BJ (cell line): ENCODE results near the gene VTA1. TPM values are rescaled to one million over a fixed set of nuclear protein-coding genes. Genes with fewer than 3 reads are reported as not detected.
"Not testable (repeated sequence)": the region's sequence is repeated elsewhere in the genome, so short reads cannot be mapped to it uniquely, and the experiment has no call there.

ENCODE experiments used
- CTCF ChIA-PET: fragments of 350-600 bp; formaldehyde crosslinking; extraction: SDS; loops from one replicate; lab custom pipeline; 2021; ENCODE audit warnings: antibody characterized with exemption, inconsistent platforms; lab: Yijun Ruan, JAX
- POLR2A ChIA-PET: fragments of 300-600 bp; sonication (Branson Sonifier 250); formaldehyde crosslinking; extraction: SDS; loops from one replicate; lab custom pipeline; 2021; ENCODE audit warnings: antibody characterized with exemption; lab: Charles Lee
- DNase-seq: peaks from one replicate; pipeline ENCODE4 v3.0.0-alpha.2; 2011; ENCODE audit warnings: low read depth
- H3K27me3 ChIP-seq: 2 replicates; pipeline ENCODE4 v1.6.0; 2011; ENCODE audit warnings: low read length; ENCODE audit not compliant: control insufficient read depth, insufficient read depth
- H3K36me3 ChIP-seq: 2 replicates; pipeline ENCODE4 v1.5.1; 2011; ENCODE audit warnings: low read length; ENCODE audit not compliant: control insufficient read depth, insufficient read depth
- H3K4me3 ChIP-seq: 2 replicates; pipeline ENCODE4 v1.5.1; 2011; ENCODE audit warnings: low read depth, mild to moderate bottlenecking, control low read depth, low read length
- polyA plus RNA-seq: library from polyadenylated mRNA; depleted of rRNA; stranded (reverse); fragments of >200 nt; gene quantifications from 2 replicates; pipeline ENCODE4 v1.2.3, GENCODE V29; 2011
- TF ChIP-seq, protein P1 (sequence below): IDR thresholded peaks from 2 replicates; pipeline ENCODE4 v1.5.1; 2011; ENCODE audit warnings: low read depth, mild to moderate bottlenecking, control low read depth, inconsistent platforms, low read length, moderate library complexity; ENCODE audit not compliant: insufficient read depth

VTA1 gene
- polyA plus RNA-seq, 1 experiment, result 66.7 TPM

DNA sequence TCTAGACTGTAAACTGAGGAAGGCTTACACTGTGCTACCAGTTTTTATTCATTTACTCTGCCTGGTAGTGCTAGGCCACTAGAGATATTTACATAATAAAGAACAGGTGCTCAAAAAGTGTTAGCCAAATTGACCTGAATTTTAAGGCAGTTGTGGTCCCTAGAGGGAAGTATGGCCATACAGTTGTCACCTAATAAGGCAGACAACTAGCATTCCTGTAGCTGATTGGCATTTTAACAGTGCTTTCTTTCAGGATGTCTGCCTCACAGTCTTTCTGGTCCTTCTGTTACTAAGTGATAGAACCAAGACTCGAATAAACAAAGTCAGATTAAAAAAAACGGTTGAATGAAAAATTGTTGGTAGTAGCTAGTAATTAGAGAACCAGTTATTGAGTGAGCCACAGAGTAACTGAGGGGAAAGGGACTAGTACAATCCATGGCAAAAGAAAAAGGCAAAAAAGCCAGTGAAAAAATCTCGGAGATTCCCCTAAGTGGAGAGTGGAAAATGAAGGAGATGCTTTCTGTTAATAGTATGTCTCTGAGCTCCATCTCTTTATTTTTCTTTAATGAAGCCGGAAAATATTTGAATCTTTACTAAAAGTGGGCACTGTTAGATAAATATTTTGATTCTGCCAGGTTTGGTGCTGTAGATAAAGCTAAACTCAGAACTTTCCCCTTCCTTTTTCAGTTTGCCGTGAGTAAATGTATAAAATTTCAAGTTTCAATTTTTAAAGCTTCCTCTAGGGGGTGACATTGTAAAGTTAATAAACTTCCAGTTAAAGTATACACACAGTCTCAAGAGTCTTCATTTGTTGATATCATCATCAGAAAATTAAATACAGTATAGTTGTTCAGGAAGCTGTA is 9.1 kb downstream of the VTA1 start:
- ChIA-PET CTCF (interaction anchor here (0.6 to 3.0 kb wide), 16 partner anchors 9 to 449 kb away, joined by 3 to 15 read pairs (median 6); partner anchors contain the start of genes NMBR and VTA1), POLR2A (no interaction called here)
- no peak for DNase-seq
- Histone ChIP-seq H3K4me3 (no peak overlapping the region), H3K36me3 (no peaks in the 10 kb centered on the region), H3K27me3 (no peaks in the 10 kb centered on the region)
- TF ChIP-seq, protein P1, sequence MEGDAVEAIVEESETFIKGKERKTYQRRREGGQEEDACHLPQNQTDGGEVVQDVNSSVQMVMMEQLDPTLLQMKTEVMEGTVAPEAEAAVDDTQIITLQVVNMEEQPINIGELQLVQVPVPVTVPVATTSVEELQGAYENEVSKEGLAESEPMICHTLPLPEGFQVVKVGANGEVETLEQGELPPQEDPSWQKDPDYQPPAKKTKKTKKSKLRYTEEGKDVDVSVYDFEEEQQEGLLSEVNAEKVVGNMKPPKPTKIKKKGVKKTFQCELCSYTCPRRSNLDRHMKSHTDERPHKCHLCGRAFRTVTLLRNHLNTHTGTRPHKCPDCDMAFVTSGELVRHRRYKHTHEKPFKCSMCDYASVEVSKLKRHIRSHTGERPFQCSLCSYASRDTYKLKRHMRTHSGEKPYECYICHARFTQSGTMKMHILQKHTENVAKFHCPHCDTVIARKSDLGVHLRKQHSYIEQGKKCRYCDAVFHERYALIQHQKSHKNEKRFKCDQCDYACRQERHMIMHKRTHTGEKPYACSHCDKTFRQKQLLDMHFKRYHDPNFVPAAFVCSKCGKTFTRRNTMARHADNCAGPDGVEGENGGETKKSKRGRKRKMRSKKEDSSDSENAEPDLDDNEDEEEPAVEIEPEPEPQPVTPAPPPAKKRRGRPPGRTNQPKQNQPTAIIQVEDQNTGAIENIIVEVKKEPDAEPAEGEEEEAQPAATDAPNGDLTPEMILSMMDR, result peak; percentile 27

DNA sequence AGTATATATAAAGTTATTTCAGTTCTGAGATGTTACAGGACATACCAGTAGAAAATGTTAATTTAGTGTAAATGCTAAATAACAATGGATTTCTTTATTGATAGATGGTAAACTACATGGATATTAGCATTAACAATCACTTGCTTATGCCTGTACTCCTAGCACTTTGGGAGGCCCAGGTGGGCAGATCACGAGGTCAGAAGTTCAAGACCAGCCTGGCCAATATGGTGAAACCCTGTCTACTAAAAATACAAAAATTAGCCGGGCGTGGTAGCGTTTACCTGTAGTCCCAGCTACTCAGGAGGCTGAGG is 9.7 kb downstream of the VTA1 start:
- H3K36me3 ChIP-seq, POLR2A ChIA-PET, DNase-seq, H3K4me3 ChIP-seq, H3K27me3 ChIP-seq: not testable (repeated sequence)
- CTCF ChIA-PET, result interaction anchor here (0.6 to 3.0 kb wide), 15 partner anchors 8 to 450 kb away, joined by 3 to 15 read pairs (median 6); partner anchors contain the start of genes NMBR and VTA1

DNA sequence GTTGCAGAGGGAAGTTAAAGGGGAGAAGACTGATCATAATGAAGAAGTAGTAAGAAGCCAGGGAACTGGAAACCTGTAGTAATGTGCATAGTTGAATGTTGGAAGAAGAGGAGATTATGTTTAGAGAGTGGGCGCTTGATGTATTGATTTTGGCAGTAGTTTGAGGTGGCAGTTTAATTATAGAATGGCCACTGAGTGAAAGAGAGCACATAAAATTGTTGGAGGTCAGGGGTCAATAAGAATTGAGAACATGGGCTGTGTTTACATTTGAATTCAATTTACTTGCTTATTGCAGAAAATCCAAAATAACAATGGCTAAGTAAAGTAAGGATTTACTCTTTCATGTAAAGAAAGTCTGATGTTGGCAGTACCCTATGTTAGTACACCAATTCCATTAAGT is 15.7 kb downstream of the VTA1 start:
- CTCF ChIA-PET, result interaction anchor here (1.1 to 1.6 kb wide), 2 partner anchors 35 to 43 kb away, joined by 3 to 4 read pairs; no protein-coding TSS in a partner anchor

DNA sequence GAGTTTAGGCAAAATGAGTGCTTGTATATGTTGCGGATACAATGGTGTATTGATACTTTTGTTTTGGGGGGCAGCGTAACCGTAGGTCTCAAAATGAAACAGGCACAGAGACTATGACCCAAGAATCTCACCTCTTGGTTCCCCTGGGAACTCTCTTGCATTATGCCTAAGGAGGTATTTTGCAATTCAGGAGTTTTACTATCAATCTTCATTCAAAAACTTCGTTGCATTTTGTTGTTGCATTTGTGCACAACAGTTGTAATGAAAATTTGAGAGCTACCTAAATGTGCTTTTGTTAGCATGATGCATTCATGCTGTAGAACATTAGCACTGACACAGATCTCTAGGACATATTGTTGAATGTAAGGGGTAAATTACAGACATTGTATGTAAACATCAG is 18.2 kb downstream of the VTA1 start:
- H3K27me3 ChIP-seq, result no peaks in the 10 kb centered on the region
- no peak overlapping the region for H3K4me3 ChIP-seq
- DNase-seq, result no peak
- POLR2A ChIA-PET, result no interaction called here
- CTCF ChIA-PET, result interaction anchor here (2.3 kb wide), 1 partner anchor 9 kb away, joined by 15 read pairs; no protein-coding TSS in a partner anchor
- H3K36me3 ChIP-seq, result peaks cover 1% of the 10 kb centered on the region
- TF ChIP-seq, protein P1, result no peak

More for the DNA sequence above, 15.7 kb downstream of the VTA1 start:
- Histone ChIP-seq H3K27me3 (no peaks in the 10 kb centered on the region), H3K4me3 (no peak overlapping the region), H3K36me3 (peaks cover 1% of the 10 kb centered on the region)
- TF ChIP-seq, protein P1, result no peak
- no peak for DNase-seq
- POLR2A ChIA-PET, result no interaction called here

DNA sequence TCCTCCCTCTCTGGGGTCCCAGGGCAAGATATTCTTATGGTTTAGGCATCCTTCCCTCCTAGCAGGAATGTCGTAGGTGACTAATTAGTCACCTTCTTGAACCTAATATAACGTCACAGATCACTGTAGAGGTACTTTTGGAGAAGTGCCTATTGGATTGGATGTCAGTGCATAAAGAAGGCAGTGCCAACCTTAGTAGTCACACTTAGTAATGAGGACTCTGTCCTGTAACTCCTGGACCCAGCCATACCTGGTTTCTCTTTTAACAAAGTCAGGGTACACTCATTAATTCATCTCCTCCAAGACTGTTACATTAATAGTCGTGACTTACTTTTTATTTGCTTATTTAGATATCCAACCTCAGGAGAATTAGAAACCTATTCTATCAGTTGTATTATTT is 20.0 kb downstream of the VTA1 start:
- Histone ChIP-seq H3K27me3 (no peaks in the 10 kb centered on the region), H3K4me3 (no peak overlapping the region), H3K36me3 (peaks cover 1% of the 10 kb centered on the region)
- ChIA-PET CTCF (interaction anchor here (0.5 kb wide), 1 partner anchor 41 kb away, joined by 3 read pairs; no protein-coding TSS in a partner anchor), POLR2A (no interaction called here)
- TF ChIP-seq, protein P1, result no peak
- DNase-seq, result no peak
